ENCODE results near the gene KIF22.

DNA sequence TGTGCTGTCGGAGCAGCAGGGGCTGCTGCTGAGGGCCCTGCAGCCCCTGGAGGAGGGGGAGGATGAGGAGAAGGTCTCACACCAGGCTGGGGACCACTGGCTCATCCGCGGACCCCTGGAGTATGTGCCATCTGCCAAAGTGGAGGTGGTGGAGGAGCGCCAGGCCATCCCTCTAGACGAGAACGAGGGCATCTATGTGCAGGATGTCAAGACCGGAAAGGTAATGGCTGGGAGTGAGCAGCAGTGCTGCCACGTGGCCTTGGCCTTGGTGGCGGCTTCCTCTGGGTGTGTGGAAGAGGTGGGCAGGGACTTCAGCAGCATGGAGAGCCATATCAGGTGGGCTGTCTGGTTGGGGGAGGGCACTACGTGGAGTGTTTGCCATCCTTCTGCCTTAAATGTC, 49.7 kb downstream of the KIF22 start:
- TF ChIP-seq, protein P1, sequence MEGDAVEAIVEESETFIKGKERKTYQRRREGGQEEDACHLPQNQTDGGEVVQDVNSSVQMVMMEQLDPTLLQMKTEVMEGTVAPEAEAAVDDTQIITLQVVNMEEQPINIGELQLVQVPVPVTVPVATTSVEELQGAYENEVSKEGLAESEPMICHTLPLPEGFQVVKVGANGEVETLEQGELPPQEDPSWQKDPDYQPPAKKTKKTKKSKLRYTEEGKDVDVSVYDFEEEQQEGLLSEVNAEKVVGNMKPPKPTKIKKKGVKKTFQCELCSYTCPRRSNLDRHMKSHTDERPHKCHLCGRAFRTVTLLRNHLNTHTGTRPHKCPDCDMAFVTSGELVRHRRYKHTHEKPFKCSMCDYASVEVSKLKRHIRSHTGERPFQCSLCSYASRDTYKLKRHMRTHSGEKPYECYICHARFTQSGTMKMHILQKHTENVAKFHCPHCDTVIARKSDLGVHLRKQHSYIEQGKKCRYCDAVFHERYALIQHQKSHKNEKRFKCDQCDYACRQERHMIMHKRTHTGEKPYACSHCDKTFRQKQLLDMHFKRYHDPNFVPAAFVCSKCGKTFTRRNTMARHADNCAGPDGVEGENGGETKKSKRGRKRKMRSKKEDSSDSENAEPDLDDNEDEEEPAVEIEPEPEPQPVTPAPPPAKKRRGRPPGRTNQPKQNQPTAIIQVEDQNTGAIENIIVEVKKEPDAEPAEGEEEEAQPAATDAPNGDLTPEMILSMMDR (IDR thresholded peaks at IDR 0.05): no peak
- no peak for TF ChIP-seq POLR2A (IDR thresholded peaks at IDR 0.05)

Data from heart left ventricle (tissue), 13 donors.